Activated T-helper 17 cell treated with anti-CD3 and anti-CD28 coated beads, Interleukin-2, amount 50 U/mL, for 72 hours (primary cell): ENCODE data around the gene REXO1. TPM values are rescaled to one million over a fixed set of nuclear protein-coding genes. Genes with fewer than 3 reads are reported as not detected.

Experiments
- ATAC-seq: fragments of 150-1000 bp; cut with Tn5 transposase; replicated peaks from 2 replicates; pipeline ENCODE4 v1.10.0; 2021; ENCODE audit warnings: mild to moderate bottlenecking, moderate library complexity
- H3K27ac Mint-ChIP-seq: one replicate; pipeline ENCODE4 v1.8.0; 2022; ENCODE audit warnings: mixed read lengths
- H3K27me3 Mint-ChIP-seq: one replicate; pipeline ENCODE4 v1.8.0; 2022; ENCODE audit warnings: mixed read lengths
- H3K36me3 Mint-ChIP-seq: one replicate; pipeline ENCODE4 v1.8.0; 2022; ENCODE audit warnings: low read depth, mild to moderate bottlenecking, mixed read lengths
- H3K4me1 Mint-ChIP-seq: one replicate; pipeline ENCODE4 v1.8.0; 2022; ENCODE audit warnings: mixed read lengths
- H3K4me3 Mint-ChIP-seq: one replicate; pipeline ENCODE4 v1.8.0; 2022; ENCODE audit warnings: mild to moderate bottlenecking, mixed read lengths
- H3K9me3 Mint-ChIP-seq: one replicate; pipeline ENCODE4 v1.8.0; 2022; ENCODE audit warnings: mixed read lengths
- total RNA-seq, 2 donors: library from RNA; stranded (reverse); gene quantifications; one replicate each; pipeline ENCODE4 v1.2.3, GENCODE V29; 2022

Gene REXO1
- total RNA-seq, 2 donors from 2014 or later = 39.7 to 50.0 TPM

DNA sequence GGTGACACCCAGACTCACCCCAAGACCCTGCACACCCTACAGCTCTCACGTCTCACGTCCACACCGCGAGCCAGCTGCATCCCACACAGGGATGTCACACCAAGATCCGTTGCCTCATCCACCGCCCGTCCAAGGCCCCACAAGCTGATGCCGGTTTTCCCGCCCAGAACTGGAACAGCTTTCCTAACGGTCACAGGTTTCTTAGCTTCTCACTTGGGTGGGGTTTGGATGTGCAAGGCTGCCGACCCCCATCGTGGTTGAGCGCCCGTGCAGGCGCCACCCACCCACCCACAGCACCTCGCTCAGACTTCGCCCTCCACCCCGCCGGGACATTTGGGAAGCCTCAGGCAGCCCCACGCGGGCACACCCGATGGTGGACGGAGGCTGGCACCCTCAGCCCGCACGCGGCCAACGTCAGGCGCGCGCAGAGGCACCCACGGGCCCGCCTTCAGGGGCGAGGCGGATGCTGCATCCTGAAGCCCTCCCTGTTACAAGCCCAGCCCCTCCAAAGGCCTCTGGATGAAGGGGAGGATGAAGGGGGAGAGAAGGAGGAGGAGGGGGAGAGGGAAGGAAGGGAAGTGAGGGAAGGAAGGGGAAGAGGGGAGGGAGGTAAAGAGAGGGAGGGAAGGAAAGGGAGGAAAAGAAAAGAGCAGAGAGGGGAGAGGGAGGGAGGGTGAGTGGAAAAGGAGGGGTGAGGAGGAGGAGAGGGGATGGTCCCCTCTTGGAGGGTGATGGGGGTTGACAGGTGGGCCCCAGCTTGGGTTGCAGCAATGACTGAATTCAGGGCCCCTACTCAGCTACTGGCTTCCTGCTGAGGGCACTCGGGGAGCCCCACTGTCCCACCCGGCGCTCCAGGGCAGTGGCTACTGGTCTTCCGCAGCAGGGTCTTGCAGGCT lies 82.1 kb downstream of the REXO1 start:
- Mint-ChIP-seq H3K27me3 (peaks cover 51% of the 10 kb centered on the region), H3K9me3 (peaks cover 5% of the 10 kb centered on the region), H3K4me3 (no peak overlapping the region), H3K4me1 (no peaks in the 10 kb centered on the region), H3K27ac (no peak overlapping the region), H3K36me3 (peaks cover 9% of the 10 kb centered on the region)
- no peak for ATAC-seq

Other genes starting within 250 kb of the REXO1 start
- 100 to 1,000 TPM; 120 to 209 TPM for gene UQCR11, start 243.0 kb downstream of the REXO1 start, total RNA-seq
- gene TCF3, start 195.9 kb downstream of the REXO1 start, total RNA-seq = 10 to 100 TPM; 53.6 to 87.0 TPM
- gene ONECUT3, start 95.0 kb downstream of the REXO1 start, total RNA-seq = not detected
- 10 to 100 TPM; 10.1 to 44.8 TPM for gene ATP8B3, start 36.2 kb downstream of the REXO1 start, total RNA-seq
- gene KLF16, start 15.1 kb upstream of the REXO1 start, total RNA-seq = 10 to 100 TPM; 16.3 to 32.9 TPM
- 100 to 1,000 TPM in 1 of 2 donors, 10 to 100 TPM in 1; 84.4 to 109 TPM for gene ABHD17A, start 37.0 kb upstream of the REXO1 start, total RNA-seq
- 10 to 100 TPM; 11.6 to 12.2 TPM for gene ADAT3, start 56.9 kb upstream of the REXO1 start, total RNA-seq
- 10 to 100 TPM; 31.7 to 36.4 TPM for gene SCAMP4, start 56.9 kb upstream of the REXO1 start, total RNA-seq
- 10 to 100 TPM; 50.2 to 50.7 TPM for gene CSNK1G2, start 92.7 kb upstream of the REXO1 start, total RNA-seq
- 10 to 100 TPM; 44.2 to 56.0 TPM for gene BTBD2, start 167.2 kb upstream of the REXO1 start, total RNA-seq
- gene MKNK2, start 202.8 kb upstream of the REXO1 start, total RNA-seq = 100 to 1,000 TPM; 280 to 525 TPM
- gene MOB3A, start 247.8 kb upstream of the REXO1 start, total RNA-seq = 100 to 1,000 TPM; 271 to 387 TPM
- gene IZUMO4, start 248.4 kb upstream of the REXO1 start, total RNA-seq = 100 to 1,000 TPM in 1 of 2 donors, 10 to 100 TPM in 1; 13.9 to 143 TPM